ENCODE results near the gene HKDC1. TPM values are rescaled to one million over a fixed set of nuclear protein-coding genes. Genes with fewer than 3 reads are reported as not detected.
"Not testable (repeated sequence)": the region's sequence is repeated elsewhere in the genome, so short reads cannot be mapped to it uniquely, and the experiment has no call there.

Gene HKDC1
- total RNA-seq, 2 donors from 2014 or later = 0.62 to 1.6 TPM

GRCh38 chr10:69279110-69279509 is 59.0 kb downstream of the HKDC1 start:
- no peak overlapping the region for H3K4me3 Mint-ChIP-seq

GRCh38 chr10:69281507-69282413 is 61.6 kb downstream of the HKDC1 start:
- H3K27me3 Mint-ChIP-seq (ENCODE audit: low read depth) = peaks cover 6% of the 10 kb centered on the region
- no peak overlapping the region for H3K27ac Mint-ChIP-seq
- H3K36me3 Mint-ChIP-seq (ENCODE audit: insufficient read depth in 2 of 2) = no peaks in the 10 kb centered on the region
- no peak overlapping the region for H3K4me3 Mint-ChIP-seq
- ATAC-seq (replicated peaks in 1 of 2) (no peak), DNase-seq (no peak)
- no peaks in the 10 kb centered on the region for H3K4me1 Mint-ChIP-seq (ENCODE audit: low read depth)
- no peaks in the 10 kb centered on the region for H3K9me3 Mint-ChIP-seq

More at GRCh38 chr10:69279110-69279509, 59.0 kb downstream of the HKDC1 start:
- H3K36me3 Mint-ChIP-seq (ENCODE audit: insufficient read depth in 2 of 2) = no peaks in the 10 kb centered on the region
- H3K27ac Mint-ChIP-seq = no peak overlapping the region
- DNase-seq (no peak), ATAC-seq (replicated peaks in 1 of 2) (no peak)
- no peaks in the 10 kb centered on the region for H3K9me3 Mint-ChIP-seq
- H3K4me1 Mint-ChIP-seq (ENCODE audit: low read depth) = no peaks in the 10 kb centered on the region
- peaks cover 6% of the 10 kb centered on the region for H3K27me3 Mint-ChIP-seq (ENCODE audit: low read depth)

GRCh38 chr10:69284402-69284801 is 64.3 kb downstream of the HKDC1 start:
- H3K9me3 Mint-ChIP-seq; H3K27me3 Mint-ChIP-seq (ENCODE audit: low read depth); DNase-seq; H3K36me3 Mint-ChIP-seq (ENCODE audit: insufficient read depth in 2 of 2); H3K4me1 Mint-ChIP-seq (ENCODE audit: low read depth); H3K4me3 Mint-ChIP-seq; H3K27ac Mint-ChIP-seq; ATAC-seq (replicated peaks in 1 of 2): not testable (repeated sequence)

GRCh38 chr10:69285699-69286098 is 65.6 kb downstream of the HKDC1 start:
- DNase-seq = no peak
- Mint-ChIP-seq H3K27ac (no peak overlapping the region), H3K4me1 (ENCODE audit: low read depth) (no peaks in the 10 kb centered on the region), H3K27me3 (ENCODE audit: low read depth) (peaks cover 6% of the 10 kb centered on the region), H3K9me3 (no peaks in the 10 kb centered on the region), H3K36me3 (ENCODE audit: insufficient read depth in 2 of 2) (no peaks in the 10 kb centered on the region), H3K4me3 (no peak overlapping the region)
- no peak for ATAC-seq (replicated peaks in 1 of 2)

- H3K4me3 Mint-ChIP-seq = no peak overlapping the region
- no peaks in the 10 kb centered on the region for H3K4me1 Mint-ChIP-seq (ENCODE audit: low read depth)
- ATAC-seq (replicated peaks in 1 of 2) = no peak
- H3K27ac Mint-ChIP-seq = no peak overlapping the region
- no peaks in the 10 kb centered on the region for H3K9me3 Mint-ChIP-seq
- DNase-seq = no peak
- H3K36me3 Mint-ChIP-seq (ENCODE audit: insufficient read depth in 2 of 2) = no peaks in the 10 kb centered on the region
- peaks cover 3% of the 10 kb centered on the region for H3K27me3 Mint-ChIP-seq (ENCODE audit: low read depth)
Observed at GRCh38 chr10:69287181-69287580, 67.0 kb downstream of the HKDC1 start.

GRCh38 chr10:69290993-69291392 is 70.9 kb downstream of the HKDC1 start:
- H3K27ac Mint-ChIP-seq = no peak overlapping the region
- ATAC-seq (replicated peaks in 1 of 2) = no peak
- no peaks in the 10 kb centered on the region for H3K27me3 Mint-ChIP-seq (ENCODE audit: low read depth)
- no peaks in the 10 kb centered on the region for H3K4me1 Mint-ChIP-seq (ENCODE audit: low read depth)
- no peaks in the 10 kb centered on the region for H3K9me3 Mint-ChIP-seq
- no peaks in the 10 kb centered on the region for H3K36me3 Mint-ChIP-seq (ENCODE audit: insufficient read depth in 2 of 2)
- H3K4me3 Mint-ChIP-seq = no peak overlapping the region
- no peak for DNase-seq

GRCh38 chr10:69292459-69292858 is 72.3 kb downstream of the HKDC1 start:
- Mint-ChIP-seq H3K27me3 (ENCODE audit: low read depth) (no peaks in the 10 kb centered on the region), H3K4me1 (ENCODE audit: low read depth) (no peaks in the 10 kb centered on the region), H3K4me3 (no peak overlapping the region), H3K36me3 (ENCODE audit: insufficient read depth in 2 of 2) (no peaks in the 10 kb centered on the region), H3K9me3 (no peaks in the 10 kb centered on the region), H3K27ac (no peak overlapping the region)
- ATAC-seq (replicated peaks in 1 of 2) = no peak
- DNase-seq = no peak

GRCh38 chr10:69295027-69295636 is 75.0 kb downstream of the HKDC1 start:
- Mint-ChIP-seq H3K4me1 (ENCODE audit: low read depth) (no peaks in the 10 kb centered on the region), H3K4me3 (no peak overlapping the region), H3K27ac (no peak overlapping the region), H3K27me3 (ENCODE audit: low read depth) (no peaks in the 10 kb centered on the region), H3K9me3 (no peaks in the 10 kb centered on the region), H3K36me3 (ENCODE audit: insufficient read depth in 2 of 2) (no peaks in the 10 kb centered on the region)
- DNase-seq (no peak), ATAC-seq (replicated peaks in 1 of 2) (no peak)

GRCh38 chr10:69303632-69304051 is 83.5 kb downstream of the HKDC1 start:
- no peak overlapping the region for H3K27ac Mint-ChIP-seq
- no peaks in the 10 kb centered on the region for H3K9me3 Mint-ChIP-seq
- peak; percentile 45 to 63 for ATAC-seq (replicated peaks in 1 of 2)
- no peaks in the 10 kb centered on the region for H3K27me3 Mint-ChIP-seq (ENCODE audit: low read depth)
- no peaks in the 10 kb centered on the region for H3K36me3 Mint-ChIP-seq (ENCODE audit: insufficient read depth in 2 of 2)
- H3K4me1 Mint-ChIP-seq (ENCODE audit: low read depth) = no peaks in the 10 kb centered on the region
- peak in 1 of 2 donors; percentile 10 for DNase-seq
- H3K4me3 Mint-ChIP-seq = no peak overlapping the region

- H3K27me3 Mint-ChIP-seq (ENCODE audit: low read depth) = no peaks in the 10 kb centered on the region
- H3K36me3 Mint-ChIP-seq (ENCODE audit: insufficient read depth in 2 of 2) = no peaks in the 10 kb centered on the region
- H3K4me1 Mint-ChIP-seq (ENCODE audit: low read depth) = no peaks in the 10 kb centered on the region
- H3K9me3 Mint-ChIP-seq = no peaks in the 10 kb centered on the region
- ATAC-seq (replicated peaks in 1 of 2) (no peak), DNase-seq (no peak)
- no peak overlapping the region for H3K4me3 Mint-ChIP-seq
- no peak overlapping the region for H3K27ac Mint-ChIP-seq
Observed at GRCh38 chr10:69306421-69306820, 86.3 kb downstream of the HKDC1 start.

- Mint-ChIP-seq H3K36me3 (ENCODE audit: insufficient read depth in 2 of 2) (no peaks in the 10 kb centered on the region), H3K4me3 (no peak overlapping the region), H3K9me3 (no peaks in the 10 kb centered on the region), H3K27ac (no peak overlapping the region), H3K4me1 (ENCODE audit: low read depth) (no peaks in the 10 kb centered on the region), H3K27me3 (ENCODE audit: low read depth) (no peaks in the 10 kb centered on the region)
- DNase-seq (no peak), ATAC-seq (replicated peaks in 1 of 2) (no peak)
Observed at GRCh38 chr10:69307434-69307833, 87.3 kb downstream of the HKDC1 start.

- not testable (repeated sequence) for ATAC-seq (replicated peaks in 1 of 2)
Observed at GRCh38 chr10:69308304-69308703, 88.2 kb downstream of the HKDC1 start.

GRCh38 chr10:69311309-69311708 is 91.2 kb downstream of the HKDC1 start:
- Mint-ChIP-seq H3K27me3 (ENCODE audit: low read depth) (no peaks in the 10 kb centered on the region), H3K36me3 (ENCODE audit: insufficient read depth in 2 of 2) (no peaks in the 10 kb centered on the region), H3K9me3 (no peaks in the 10 kb centered on the region), H3K4me1 (ENCODE audit: low read depth) (peaks cover 12% of the 10 kb centered on the region), H3K4me3 (no peak overlapping the region), H3K27ac (no peak overlapping the region)
- DNase-seq (no peak), ATAC-seq (replicated peaks in 1 of 2) (no peak)

More at GRCh38 chr10:69308304-69308703, 88.2 kb downstream of the HKDC1 start:
- H3K9me3 Mint-ChIP-seq; H3K27me3 Mint-ChIP-seq (ENCODE audit: low read depth); H3K27ac Mint-ChIP-seq; H3K4me1 Mint-ChIP-seq (ENCODE audit: low read depth); DNase-seq; H3K36me3 Mint-ChIP-seq (ENCODE audit: insufficient read depth in 2 of 2); H3K4me3 Mint-ChIP-seq: not testable (repeated sequence)

Data from activated T-cell treated with anti-CD3 and anti-CD28 coated beads, Interleukin-2, amount 50 U/mL, for 72 hours (primary cell).